Thyroid gland (tissue), 4 donors: ENCODE data around the gene MORN5. TPM values are rescaled to one million over a fixed set of nuclear protein-coding genes. Genes with fewer than 3 reads are reported as not detected.

ENCODE experiments used
- DNase-seq, 2 donors: peaks; one replicate each; pipeline ENCODE4 v3.0.0-alpha.2; 2019
- H3K27ac ChIP-seq, 3 donors: fragments of 200-600 bp; sonication (generic); 1 replicate in 2 of 3; 2 replicates in 1 of 3; pipeline ENCODE4 v1.5.1; 2016 to 2019; ENCODE audit warnings: mild to moderate bottlenecking in 1 of 3, moderate library complexity in 1 of 3
- H3K27me3 ChIP-seq: fragments of 200-600 bp; sonication (generic); one replicate; pipeline ENCODE4 v1.5.1; 2019
- H3K36me3 ChIP-seq, 2 donors: fragments of 200-600 bp; sonication (generic); one replicate each; pipeline ENCODE4 v1.5.1; 2016 to 2019
- H3K4me1 ChIP-seq, 2 donors: fragments of 200-600 bp; sonication (generic); one replicate each; pipeline ENCODE4 v1.5.1; 2017 to 2019
- H3K4me3 ChIP-seq, 3 donors: fragments of 200-600 bp; sonication (generic); replicated peaks in 1 of 3; 1 replicate in 2 of 3; 2 replicates in 1 of 3; pipeline ENCODE4 v1.5.1; 2016; ENCODE audit warnings: mild to moderate bottlenecking in 1 of 3
- H3K9me3 ChIP-seq: fragments of 200-600 bp; sonication (generic); one replicate; pipeline ENCODE4 v1.5.1; 2017
- POLR2A ChIP-seq, 2 donors: fragments of 450-650 bp; IDR thresholded peaks; one replicate each; pipeline ENCODE4 v1.6.1; 2017; ENCODE audit warnings: antibody characterized with exemption in 2 of 2, mild to moderate bottlenecking in 2 of 2, moderate library complexity in 1 of 2
- WGBS, 2 donors: methylation state at CpG; one replicate each; pipeline ENCODE4 v1.1.5; 2017; 5-methylcytosine and 5-hydroxymethylcytosine counted together
- intact Hi-C: fragments of 100-400 bp; cut with DNase I; formaldehyde crosslinking; loops from one replicate; pipeline ENCODE4 v1.15.1; 2023
- total RNA-seq, 4 donors: library from RNA; depleted of rRNA; stranded (reverse); fragments of >200 nt; gene quantifications; one replicate each; pipeline ENCODE4 v1.2.3, GENCODE V29; 2016
- TF ChIP-seq, protein P1 (sequence below), 6 experiments: fragments of 200-600 bp in 3 of 6; fragments of 450-650 bp in 3 of 6; sonication (generic) in 3 of 6; IDR thresholded peaks; one replicate each; pipeline ENCODE4 v1.5.1; 2016 to 2019; ENCODE audit warnings: antibody characterized with exemption in 6 of 6, mild to moderate bottlenecking in 2 of 6, inconsistent platforms in 1 of 6, moderate library complexity in 1 of 6

The MORN5 gene
- total RNA-seq, 4 donors from 2014 or later, result not detected

DNA sequence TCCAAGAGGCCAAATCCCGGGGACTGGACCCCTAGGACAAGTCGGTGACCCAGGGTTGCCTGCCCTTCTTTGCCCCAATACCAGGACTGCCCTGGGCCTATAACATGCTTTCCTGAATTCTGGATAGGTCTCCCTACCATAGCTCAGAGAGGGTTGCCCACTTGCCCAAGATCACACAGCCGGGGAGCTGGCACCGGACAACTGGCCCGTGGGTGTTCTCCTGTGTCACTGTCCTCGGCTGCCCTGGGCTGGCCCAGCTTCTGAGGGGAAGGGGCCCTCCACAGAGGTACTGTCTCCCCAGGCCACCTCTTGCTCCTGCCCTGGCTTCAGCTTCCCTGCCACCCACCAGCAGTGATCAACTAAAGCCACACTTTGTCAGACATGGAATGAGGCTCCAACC lies 37.8 kb upstream of the MORN5 start:
- no peak for DNase-seq
- H3K27me3 ChIP-seq, result no peaks in the 10 kb centered on the region
- TF ChIP-seq POLR2A (IDR thresholded peaks at IDR 0.05), result no peak
- TF ChIP-seq, protein P1, sequence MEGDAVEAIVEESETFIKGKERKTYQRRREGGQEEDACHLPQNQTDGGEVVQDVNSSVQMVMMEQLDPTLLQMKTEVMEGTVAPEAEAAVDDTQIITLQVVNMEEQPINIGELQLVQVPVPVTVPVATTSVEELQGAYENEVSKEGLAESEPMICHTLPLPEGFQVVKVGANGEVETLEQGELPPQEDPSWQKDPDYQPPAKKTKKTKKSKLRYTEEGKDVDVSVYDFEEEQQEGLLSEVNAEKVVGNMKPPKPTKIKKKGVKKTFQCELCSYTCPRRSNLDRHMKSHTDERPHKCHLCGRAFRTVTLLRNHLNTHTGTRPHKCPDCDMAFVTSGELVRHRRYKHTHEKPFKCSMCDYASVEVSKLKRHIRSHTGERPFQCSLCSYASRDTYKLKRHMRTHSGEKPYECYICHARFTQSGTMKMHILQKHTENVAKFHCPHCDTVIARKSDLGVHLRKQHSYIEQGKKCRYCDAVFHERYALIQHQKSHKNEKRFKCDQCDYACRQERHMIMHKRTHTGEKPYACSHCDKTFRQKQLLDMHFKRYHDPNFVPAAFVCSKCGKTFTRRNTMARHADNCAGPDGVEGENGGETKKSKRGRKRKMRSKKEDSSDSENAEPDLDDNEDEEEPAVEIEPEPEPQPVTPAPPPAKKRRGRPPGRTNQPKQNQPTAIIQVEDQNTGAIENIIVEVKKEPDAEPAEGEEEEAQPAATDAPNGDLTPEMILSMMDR (IDR thresholded peaks at IDR 0.05), result no peak
- no peak overlapping the region for H3K4me3 ChIP-seq
- no peaks in the 10 kb centered on the region for H3K36me3 ChIP-seq
- 92 to 98% methylated on average over 2 to 6 of the region's 6 CpGs for whole genome bisulfite sequencing, 2 donors
- no peaks in the 10 kb centered on the region for H3K9me3 ChIP-seq
- H3K27ac ChIP-seq, result no peak overlapping the region
- intact Hi-C loops, result loop anchor here (10.0 kb wide), 1 partner anchor 333 kb away; no protein-coding TSS in a partner anchor
- peaks cover 0 to 17% of the 10 kb centered on the region in 2 donors for H3K4me1 ChIP-seq

DNA sequence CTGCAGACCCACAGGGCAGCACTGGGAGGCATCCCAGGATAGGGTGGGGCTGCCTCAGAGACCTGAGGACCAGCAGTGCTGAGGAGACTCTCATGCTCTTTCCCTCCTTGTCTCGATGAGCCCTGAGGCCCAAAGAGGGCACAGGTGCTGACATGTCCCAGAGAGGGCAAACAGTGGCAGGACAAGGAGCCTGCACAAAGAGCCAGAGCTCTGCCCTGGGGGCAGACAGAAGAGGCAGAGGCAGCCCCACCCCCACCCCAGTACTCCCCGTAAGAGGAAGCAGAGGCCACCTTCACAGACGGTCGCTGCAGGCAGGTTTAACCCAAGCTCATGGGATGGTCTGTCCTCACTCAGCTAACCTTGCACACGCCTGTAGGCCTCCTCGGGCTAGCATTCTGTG lies 37.2 kb upstream of the MORN5 start:
- no peak for DNase-seq
- intact Hi-C loops, result loop anchor here (10.0 kb wide), 1 partner anchor 332 kb away; no protein-coding TSS in a partner anchor
- Histone ChIP-seq H3K27me3 (no peaks in the 10 kb centered on the region), H3K4me3 (no peak overlapping the region), H3K36me3 (no peaks in the 10 kb centered on the region), H3K9me3 (no peaks in the 10 kb centered on the region), H3K27ac (no peak overlapping the region), H3K4me1 (peaks cover 0 to 19% of the 10 kb centered on the region in 2 donors)
- TF ChIP-seq POLR2A (IDR thresholded peaks at IDR 0.05), result no peak
- TF ChIP-seq, protein P1 (IDR thresholded peaks at IDR 0.05), result no peak
- WGBS, 2 donors, result 52 to 57% methylated on average over 5 to 6 of the region's 6 CpGs

DNA sequence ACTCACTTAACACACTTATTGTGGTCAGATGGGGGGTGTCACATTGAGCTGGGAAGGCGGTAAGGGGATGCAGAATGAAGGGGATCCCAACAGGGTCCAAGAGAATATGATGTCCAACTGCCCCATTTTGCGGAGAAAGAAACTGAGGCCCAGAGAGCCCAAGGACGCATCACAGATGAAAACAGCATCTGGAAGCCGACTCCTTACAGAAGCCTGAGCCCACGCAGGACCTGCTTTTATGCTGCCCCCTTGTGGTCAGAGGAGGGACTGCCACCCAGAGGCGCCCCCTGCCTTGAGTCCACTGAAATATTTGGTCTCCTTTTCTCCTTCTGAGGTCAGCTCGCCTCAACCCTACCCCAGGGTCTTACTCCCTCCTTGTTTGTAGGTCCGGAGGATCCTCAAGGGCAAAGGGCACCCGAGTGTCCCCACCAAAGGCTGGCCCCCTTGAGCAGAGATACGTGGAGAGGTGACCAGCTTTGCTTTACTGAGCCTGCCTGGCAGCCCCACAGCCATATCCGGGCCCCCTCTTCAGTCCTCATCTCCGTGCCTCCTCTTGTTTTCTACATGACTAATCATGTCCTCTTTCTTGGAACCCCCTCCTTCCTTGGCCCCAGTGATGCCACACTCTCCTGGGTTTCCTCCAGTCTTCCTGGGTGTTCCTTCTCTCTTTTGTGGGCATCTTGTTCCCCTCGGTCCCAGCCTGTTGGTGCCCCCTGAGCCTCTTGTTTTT lies 36.6 kb upstream of the MORN5 start:
- WGBS, 2 donors, result 21 to 24% methylated on average over 13 of the region's 13 CpGs
- peak; percentile 59 to 67 for DNase-seq
- peaks cover 0 to 19% of the 10 kb centered on the region in 2 donors for H3K4me1 ChIP-seq
- intact Hi-C loops, result loop anchor here (10.0 kb wide), 1 partner anchor 332 kb away; no protein-coding TSS in a partner anchor
- no peaks in the 10 kb centered on the region for H3K36me3 ChIP-seq
- TF ChIP-seq, protein P1 (IDR thresholded peaks at IDR 0.05), result peak; percentile 81 to 95 (median 88)
- no peak for TF ChIP-seq POLR2A (IDR thresholded peaks at IDR 0.05)
- H3K9me3 ChIP-seq, result no peaks in the 10 kb centered on the region
- H3K27me3 ChIP-seq, result no peaks in the 10 kb centered on the region
- H3K27ac ChIP-seq, result no peak overlapping the region
- H3K4me3 ChIP-seq, result no peak overlapping the region

DNA sequence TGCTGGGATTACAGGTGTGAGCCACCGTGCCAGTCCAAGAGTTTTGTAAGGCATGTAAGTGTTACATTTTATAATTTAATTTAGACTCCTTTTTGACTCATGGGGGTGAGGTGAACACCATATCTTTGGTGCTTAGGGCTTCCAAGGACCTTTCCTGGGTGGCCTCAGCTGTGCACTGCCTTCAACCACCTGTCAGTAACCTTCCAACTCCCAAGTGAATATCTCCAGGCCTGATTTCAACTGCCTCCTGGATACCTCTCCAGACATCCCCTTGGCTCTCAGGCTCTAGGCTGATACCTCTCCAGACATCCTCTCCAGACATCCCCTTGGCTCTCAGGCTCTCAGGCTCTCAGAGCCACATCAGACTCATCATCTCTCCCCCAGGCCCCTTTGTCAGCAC lies 35.7 kb upstream of the MORN5 start:
- Histone ChIP-seq H3K4me3 (no peak overlapping the region), H3K36me3 (no peaks in the 10 kb centered on the region), H3K27me3 (no peaks in the 10 kb centered on the region), H3K27ac (no peak overlapping the region), H3K4me1 (peaks cover 0 to 19% of the 10 kb centered on the region in 2 donors), H3K9me3 (no peaks in the 10 kb centered on the region)
- DNase-seq, result no peak
- TF ChIP-seq POLR2A (IDR thresholded peaks at IDR 0.05), result no peak
- TF ChIP-seq, protein P1 (IDR thresholded peaks at IDR 0.05), result no peak
- WGBS, 2 donors, result 80 to 89% methylated on average over 1 of the region's 1 CpG
- intact Hi-C loops, result loop anchor here (2.0 to 10.0 kb wide), 2 partner anchors 227 to 331 kb away; no protein-coding TSS in a partner anchor

DNA sequence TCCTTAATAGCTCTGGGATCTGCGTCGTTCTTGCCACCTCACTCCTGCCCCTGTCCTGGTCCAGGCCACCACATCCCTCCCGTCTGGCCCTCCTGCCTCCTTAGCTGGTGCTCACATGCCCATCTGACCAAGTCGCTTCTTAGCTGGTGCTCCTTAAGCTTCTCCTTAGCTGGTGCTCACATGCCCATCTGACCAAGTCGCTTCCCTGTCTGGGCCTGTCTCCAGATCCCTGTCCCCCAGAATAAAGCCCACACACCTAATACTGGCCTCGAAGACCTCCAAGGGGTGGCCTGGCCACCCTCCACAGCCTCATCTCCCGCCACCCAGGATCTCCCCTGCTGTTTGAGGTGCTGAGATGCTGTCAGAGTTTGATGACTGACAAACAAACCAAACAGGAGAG lies 35.2 kb upstream of the MORN5 start:
- Histone ChIP-seq H3K36me3 (no peaks in the 10 kb centered on the region), H3K4me3 (no peak overlapping the region), H3K4me1 (peaks cover 0 to 19% of the 10 kb centered on the region in 2 donors), H3K9me3 (no peaks in the 10 kb centered on the region), H3K27ac (no peak overlapping the region), H3K27me3 (no peaks in the 10 kb centered on the region)
- intact Hi-C loops, result loop anchor here (2.0 to 10.0 kb wide), 2 partner anchors 226 to 330 kb away; no protein-coding TSS in a partner anchor
- DNase-seq, result no peak
- TF ChIP-seq POLR2A (IDR thresholded peaks at IDR 0.05), result no peak
- TF ChIP-seq, protein P1 (IDR thresholded peaks at IDR 0.05), result no peak
- WGBS, 2 donors, result 70 to 71% methylated on average over 7 of the region's 7 CpGs
